Astrocyte of the cerebellum (primary cell): ENCODE data around the gene PRICKLE2.
A peak's percentile ranks its signal among the peaks of the same experiment; 100 is the strongest.

Experiments used
- DNase-seq: peaks from one replicate; pipeline ENCODE4 v3.0.0-alpha.2; 2011; ENCODE audit warnings: low read depth
- H3K4me3 ChIP-seq: 2 replicates; pipeline ENCODE4 v1.5.1; 2011; ENCODE audit warnings: mild to moderate bottlenecking, low read depth, low read length, moderate library complexity
- in situ Hi-C: cut with HindIII; loops from 2 replicates; pipeline ENCODE4 v1.10.0; 2017; ENCODE audit warnings: low sequenced_read_pairs
- TF ChIP-seq, protein P1 (sequence below): IDR thresholded peaks from 2 replicates; pipeline ENCODE4 v1.5.1; 2012; ENCODE audit warnings: low read length, low read depth, moderate library complexity, mild to moderate bottlenecking; ENCODE audit errors: missing control alignments

PRICKLE2 gene, protein sequence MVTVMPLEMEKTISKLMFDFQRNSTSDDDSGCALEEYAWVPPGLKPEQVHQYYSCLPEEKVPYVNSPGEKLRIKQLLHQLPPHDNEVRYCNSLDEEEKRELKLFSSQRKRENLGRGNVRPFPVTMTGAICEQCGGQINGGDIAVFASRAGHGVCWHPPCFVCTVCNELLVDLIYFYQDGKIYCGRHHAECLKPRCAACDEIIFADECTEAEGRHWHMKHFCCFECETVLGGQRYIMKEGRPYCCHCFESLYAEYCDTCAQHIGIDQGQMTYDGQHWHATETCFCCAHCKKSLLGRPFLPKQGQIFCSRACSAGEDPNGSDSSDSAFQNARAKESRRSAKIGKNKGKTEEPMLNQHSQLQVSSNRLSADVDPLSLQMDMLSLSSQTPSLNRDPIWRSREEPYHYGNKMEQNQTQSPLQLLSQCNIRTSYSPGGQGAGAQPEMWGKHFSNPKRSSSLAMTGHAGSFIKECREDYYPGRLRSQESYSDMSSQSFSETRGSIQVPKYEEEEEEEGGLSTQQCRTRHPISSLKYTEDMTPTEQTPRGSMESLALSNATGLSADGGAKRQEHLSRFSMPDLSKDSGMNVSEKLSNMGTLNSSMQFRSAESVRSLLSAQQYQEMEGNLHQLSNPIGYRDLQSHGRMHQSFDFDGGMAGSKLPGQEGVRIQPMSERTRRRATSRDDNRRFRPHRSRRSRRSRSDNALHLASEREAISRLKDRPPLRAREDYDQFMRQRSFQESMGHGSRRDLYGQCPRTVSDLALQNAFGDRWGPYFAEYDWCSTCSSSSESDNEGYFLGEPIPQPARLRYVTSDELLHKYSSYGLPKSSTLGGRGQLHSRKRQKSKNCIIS

DNA sequence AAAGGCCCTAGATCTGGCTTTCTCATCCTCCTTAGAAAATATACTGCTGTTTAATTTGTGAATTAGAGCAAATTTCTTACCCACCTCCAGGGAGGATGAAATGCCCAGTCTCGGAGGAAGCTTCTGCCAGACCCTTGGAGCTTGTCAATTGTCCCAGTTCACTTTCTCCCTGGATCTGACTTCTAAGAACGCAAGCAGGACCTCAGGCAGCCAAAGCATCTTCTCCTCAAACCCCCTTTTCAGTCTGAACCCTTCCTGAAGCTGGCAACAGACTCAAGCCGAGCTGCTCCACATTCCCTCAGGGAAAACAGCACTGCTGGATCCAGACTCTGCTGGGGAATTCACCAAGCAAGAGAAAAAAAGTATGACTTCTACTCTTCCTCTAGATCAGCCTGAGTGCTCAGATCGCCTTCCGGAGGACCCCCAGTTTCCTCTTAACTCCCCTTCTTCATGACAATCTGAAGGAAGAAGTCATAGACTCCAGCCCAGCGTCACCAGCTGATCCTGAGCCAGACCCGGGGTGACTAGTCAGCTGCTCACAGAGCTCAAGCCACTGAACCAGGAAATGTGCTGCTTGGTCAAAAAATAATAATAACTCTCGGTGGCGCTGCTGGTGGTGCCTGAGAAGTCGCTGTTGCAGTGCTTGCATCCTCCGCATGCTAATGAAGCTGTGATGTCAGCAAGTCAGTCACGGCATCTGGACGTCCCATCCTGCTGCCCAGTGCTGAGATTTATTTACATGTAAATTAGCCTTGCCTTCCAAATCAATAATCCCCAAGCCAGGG is at the start of gene PRICKLE2:
Gene PRICKLE2 (minus strand): TSS at position 641 of the 785 bp plus-strand sequence. CDS start 26,539 bp downstream, outside the sequence.
- DNase-seq = peak; percentile 68
- TF ChIP-seq, protein P1, sequence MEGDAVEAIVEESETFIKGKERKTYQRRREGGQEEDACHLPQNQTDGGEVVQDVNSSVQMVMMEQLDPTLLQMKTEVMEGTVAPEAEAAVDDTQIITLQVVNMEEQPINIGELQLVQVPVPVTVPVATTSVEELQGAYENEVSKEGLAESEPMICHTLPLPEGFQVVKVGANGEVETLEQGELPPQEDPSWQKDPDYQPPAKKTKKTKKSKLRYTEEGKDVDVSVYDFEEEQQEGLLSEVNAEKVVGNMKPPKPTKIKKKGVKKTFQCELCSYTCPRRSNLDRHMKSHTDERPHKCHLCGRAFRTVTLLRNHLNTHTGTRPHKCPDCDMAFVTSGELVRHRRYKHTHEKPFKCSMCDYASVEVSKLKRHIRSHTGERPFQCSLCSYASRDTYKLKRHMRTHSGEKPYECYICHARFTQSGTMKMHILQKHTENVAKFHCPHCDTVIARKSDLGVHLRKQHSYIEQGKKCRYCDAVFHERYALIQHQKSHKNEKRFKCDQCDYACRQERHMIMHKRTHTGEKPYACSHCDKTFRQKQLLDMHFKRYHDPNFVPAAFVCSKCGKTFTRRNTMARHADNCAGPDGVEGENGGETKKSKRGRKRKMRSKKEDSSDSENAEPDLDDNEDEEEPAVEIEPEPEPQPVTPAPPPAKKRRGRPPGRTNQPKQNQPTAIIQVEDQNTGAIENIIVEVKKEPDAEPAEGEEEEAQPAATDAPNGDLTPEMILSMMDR = peak; percentile 27
- H3K4me3 ChIP-seq = peak within 1 kb of the TSS; percentile 46
- in situ Hi-C loops = loop anchor here (10.0 kb wide), 1 partner anchor 170 kb away; no protein-coding TSS in a partner anchor

DNA sequence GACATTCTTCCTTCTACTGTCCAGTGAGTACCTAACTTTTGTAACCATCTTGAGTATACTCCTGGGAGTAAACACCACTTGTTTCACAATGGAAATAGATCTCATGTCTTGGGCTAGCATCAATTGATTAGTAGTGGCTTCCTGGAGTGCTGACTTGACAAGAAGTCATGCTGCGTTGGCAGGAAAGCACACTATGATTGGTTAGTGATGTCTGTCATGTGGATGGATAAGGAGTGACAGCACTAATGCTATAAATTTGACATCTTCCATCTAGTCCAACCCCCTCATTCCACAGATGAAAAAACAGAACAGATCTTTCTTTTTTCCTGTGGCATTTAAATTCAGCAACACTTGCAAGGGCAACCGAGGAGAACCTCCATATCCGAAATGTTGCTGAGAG is 47.6 kb upstream of the PRICKLE2 start:
- no peak for DNase-seq
- TF ChIP-seq, protein P1 = no peak
- no peak overlapping the region for H3K4me3 ChIP-seq
- in situ Hi-C loops = no loop called here

DNA sequence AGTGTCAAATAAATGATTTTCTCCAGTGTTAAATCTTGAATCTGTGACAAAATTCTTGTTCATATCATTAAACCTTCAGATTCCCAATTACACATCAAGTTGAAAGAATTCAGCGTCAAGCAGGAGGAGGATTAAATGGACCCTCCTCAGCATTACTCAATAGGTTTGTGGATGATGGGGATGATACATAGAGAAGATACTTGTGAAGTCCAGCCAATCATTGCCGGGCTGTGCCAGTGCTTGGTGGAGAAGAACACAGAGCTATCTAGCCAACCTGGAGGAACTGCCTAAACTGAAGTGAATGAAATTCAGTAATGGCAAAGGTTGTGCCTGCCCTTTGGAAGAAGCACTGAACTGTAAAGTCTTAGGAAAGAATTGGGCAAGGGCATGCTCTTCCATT is 47.0 kb upstream of the PRICKLE2 start:
- TF ChIP-seq, protein P1 = no peak
- no peak overlapping the region for H3K4me3 ChIP-seq
- DNase-seq = no peak
- in situ Hi-C loops = no loop called here

DNA sequence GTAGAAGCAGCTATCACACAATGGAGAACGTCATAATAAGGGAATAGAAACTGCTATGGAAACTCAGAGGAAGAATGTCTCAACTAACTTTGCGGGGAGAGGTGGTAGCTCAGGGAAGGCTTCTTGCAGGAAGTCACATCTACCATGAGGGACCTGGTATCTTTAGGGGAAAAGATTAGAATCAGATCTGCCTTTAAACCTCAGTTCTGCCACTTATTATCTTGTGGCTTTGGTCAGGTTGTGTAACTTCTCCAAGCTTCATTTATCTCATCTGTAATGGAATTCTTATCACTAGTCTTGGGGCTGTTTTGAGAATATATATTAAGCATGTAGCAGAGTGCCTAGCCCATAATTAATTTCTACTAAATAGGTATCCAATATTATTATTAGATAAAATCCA is 46.4 kb upstream of the PRICKLE2 start:
- no peak overlapping the region for H3K4me3 ChIP-seq
- DNase-seq = no peak
- in situ Hi-C loops = no loop called here
- TF ChIP-seq, protein P1 = no peak

DNA sequence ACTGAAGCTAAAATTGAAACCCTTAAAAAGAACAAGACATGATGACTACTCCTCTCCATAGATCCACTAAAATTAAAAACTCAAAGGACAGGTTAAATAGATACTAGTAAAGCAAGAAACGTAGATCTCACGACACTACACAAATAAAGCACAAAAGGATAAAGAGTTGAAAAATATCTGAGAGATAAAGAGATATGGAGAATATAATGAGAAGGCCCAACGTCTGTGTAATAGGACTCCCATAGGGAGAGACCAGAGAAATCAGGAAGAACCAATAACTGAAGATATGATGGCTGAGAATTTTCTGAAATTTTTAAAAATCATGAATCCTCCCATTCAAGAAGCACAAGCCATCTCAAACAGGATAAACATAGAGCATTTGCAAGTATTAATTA is 45.6 kb upstream of the PRICKLE2 start:
- TF ChIP-seq, protein P1 = no peak
- in situ Hi-C loops = no loop called here
- no peak overlapping the region for H3K4me3 ChIP-seq
- no peak for DNase-seq

DNA sequence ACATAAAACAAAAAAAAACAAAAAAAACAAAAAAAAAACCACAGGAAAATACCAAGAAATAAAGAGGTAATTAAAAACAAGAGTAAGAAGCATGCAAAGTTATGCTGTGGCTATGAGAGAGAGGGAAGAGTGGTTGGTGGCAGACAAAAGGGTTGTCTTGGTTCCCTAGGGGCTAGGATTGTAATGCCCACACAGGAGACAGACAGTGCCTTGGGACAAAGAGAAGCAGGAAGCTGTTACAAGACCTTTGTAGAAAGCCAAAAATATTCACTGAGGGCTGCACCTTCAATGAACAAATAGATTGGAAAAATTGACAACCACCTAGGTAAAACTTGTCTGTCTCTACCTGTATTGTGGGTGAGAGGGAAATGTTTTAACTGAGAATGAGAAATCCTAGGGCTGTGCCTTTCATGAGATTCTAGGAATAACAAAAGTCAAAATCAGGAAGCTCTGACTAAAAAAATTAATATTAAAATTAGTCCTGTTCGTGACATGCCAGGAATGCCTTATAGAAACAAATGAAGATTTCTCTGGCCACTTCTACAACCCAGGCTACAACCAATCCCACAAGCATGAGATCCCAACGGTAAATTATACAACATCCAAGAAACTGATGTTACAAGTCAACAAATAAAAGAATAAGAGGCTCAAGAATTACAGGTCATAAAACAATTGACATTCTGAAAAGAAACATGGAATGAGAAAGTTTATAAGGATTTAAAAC is 45.0 kb upstream of the PRICKLE2 start:
- in situ Hi-C loops = no loop called here
- DNase-seq = no peak
- TF ChIP-seq, protein P1 = no peak
- H3K4me3 ChIP-seq = no peak overlapping the region
